Stimulated activated memory B cell treated with anti-CD40 and anti-IgM and Interleukin-4, amounts not matched to agents 10 μg/mL and 1 μg/mL and 100 μg/mL, for 72 hours (primary cell): ENCODE measurements around the gene MEGF8.
A peak's percentile ranks its signal among the peaks of the same experiment; 100 is the strongest.

Source experiments
- ATAC-seq: fragments of 150-1000 bp; cut with Tn5 transposase; 2 replicates; pipeline ENCODE4 v1.10.0; 2021
- H3K27ac Mint-ChIP-seq: one replicate; pipeline ENCODE4 v1.8.0; 2022; ENCODE audit warnings: mild to moderate bottlenecking, mixed read lengths
- H3K27me3 Mint-ChIP-seq: one replicate; pipeline ENCODE4 v1.8.0; 2022; ENCODE audit warnings: mixed read lengths
- H3K36me3 Mint-ChIP-seq: one replicate; pipeline ENCODE4 v1.8.0; 2022; ENCODE audit warnings: mixed read lengths
- H3K4me1 Mint-ChIP-seq: one replicate; pipeline ENCODE4 v1.8.0; 2022; ENCODE audit warnings: mixed read lengths
- H3K4me3 Mint-ChIP-seq: one replicate; pipeline ENCODE4 v1.8.0; 2022; ENCODE audit warnings: mild to moderate bottlenecking, moderate library complexity, mixed read lengths
- H3K9me3 Mint-ChIP-seq: one replicate; pipeline ENCODE4 v1.8.0; 2022; ENCODE audit warnings: mixed read lengths

Gene MEGF8

GRCh38 chr19:42325308-42325895, at the start of gene MEGF8:
TSS of gene MEGF8 (plus strand) at chr19:42325635. CDS start at chr19:42326244, 609 bp downstream.
- Mint-ChIP-seq H3K4me1 (peaks cover 39% of the 10 kb centered on the region), H3K27ac (peak within 1 kb of the TSS; percentile 78), H3K27me3 (peaks cover 8% of the 10 kb centered on the region), H3K36me3 (no peaks in the 10 kb centered on the region), H3K4me3 (peak within 1 kb of the TSS; percentile 94), H3K9me3 (no peaks in the 10 kb centered on the region)
- ATAC-seq = peak; percentile 97

- Mint-ChIP-seq H3K27me3 (no peaks in the 10 kb centered on the region), H3K36me3 (peaks cover 37% of the 10 kb centered on the region)
Observed at GRCh38 chr19:42276284-42276683, 49.2 kb upstream of the MEGF8 start.

GRCh38 chr19:42276821-42277220, 48.6 kb upstream of the MEGF8 start:
- no peak overlapping the region for H3K27ac Mint-ChIP-seq
- no peak overlapping the region for H3K4me3 Mint-ChIP-seq
- no peak for ATAC-seq
- H3K9me3 Mint-ChIP-seq = no peaks in the 10 kb centered on the region
- H3K27me3 Mint-ChIP-seq = no peaks in the 10 kb centered on the region
- H3K4me1 Mint-ChIP-seq = peaks cover 39% of the 10 kb centered on the region
- peaks cover 32% of the 10 kb centered on the region for H3K36me3 Mint-ChIP-seq

More at GRCh38 chr19:42276284-42276683, 49.2 kb upstream of the MEGF8 start:
- Mint-ChIP-seq H3K9me3 (no peaks in the 10 kb centered on the region), H3K27ac (peak overlapping the region; percentile 2), H3K4me3 (no peak overlapping the region), H3K4me1 (peaks cover 44% of the 10 kb centered on the region)
- ATAC-seq = no peak

- Mint-ChIP-seq H3K4me1 (peaks cover 39% of the 10 kb centered on the region), H3K36me3 (peaks cover 31% of the 10 kb centered on the region), H3K27me3 (no peaks in the 10 kb centered on the region), H3K9me3 (no peaks in the 10 kb centered on the region), H3K27ac (no peak overlapping the region), H3K4me3 (no peak overlapping the region)
- ATAC-seq = no peak
Observed at GRCh38 chr19:42277821-42278451, 47.5 kb upstream of the MEGF8 start.

- no peaks in the 10 kb centered on the region for H3K27me3 Mint-ChIP-seq
- H3K4me3 Mint-ChIP-seq = peak overlapping the region; percentile 86
- peaks cover 39% of the 10 kb centered on the region for H3K4me1 Mint-ChIP-seq
- peaks cover 26% of the 10 kb centered on the region for H3K36me3 Mint-ChIP-seq
- no peak overlapping the region for H3K27ac Mint-ChIP-seq
- no peak for ATAC-seq
- no peaks in the 10 kb centered on the region for H3K9me3 Mint-ChIP-seq
Observed at GRCh38 chr19:42278452-42279154, 46.8 kb upstream of the MEGF8 start.

- H3K4me3 Mint-ChIP-seq = peak overlapping the region; percentile 86
- no peak for ATAC-seq
- peaks cover 19% of the 10 kb centered on the region for H3K36me3 Mint-ChIP-seq
- H3K27me3 Mint-ChIP-seq = no peaks in the 10 kb centered on the region
- H3K27ac Mint-ChIP-seq = no peak overlapping the region
- H3K9me3 Mint-ChIP-seq = no peaks in the 10 kb centered on the region
- H3K4me1 Mint-ChIP-seq = peaks cover 39% of the 10 kb centered on the region
Observed at GRCh38 chr19:42279155-42279901, 46.1 kb upstream of the MEGF8 start.

GRCh38 chr19:42279902-42280814, 45.3 kb upstream of the MEGF8 start:
- Mint-ChIP-seq H3K9me3 (no peaks in the 10 kb centered on the region), H3K27me3 (no peaks in the 10 kb centered on the region), H3K27ac (no peak overlapping the region), H3K36me3 (peaks cover 10% of the 10 kb centered on the region), H3K4me3 (peak overlapping the region; percentile 86), H3K4me1 (peaks cover 39% of the 10 kb centered on the region)
- ATAC-seq = peak; percentile 67

- Mint-ChIP-seq H3K9me3 (no peaks in the 10 kb centered on the region), H3K27me3 (no peaks in the 10 kb centered on the region), H3K27ac (no peak overlapping the region), H3K4me3 (peak overlapping the region; percentile 69), H3K36me3 (peaks cover 7% of the 10 kb centered on the region), H3K4me1 (peaks cover 41% of the 10 kb centered on the region)
- ATAC-seq = no peak
Observed at GRCh38 chr19:42280815-42281145, 44.7 kb upstream of the MEGF8 start.

GRCh38 chr19:42281146-42281826, 44.1 kb upstream of the MEGF8 start:
- Mint-ChIP-seq H3K4me1 (peaks cover 41% of the 10 kb centered on the region), H3K36me3 (peaks cover 6% of the 10 kb centered on the region), H3K27ac (no peak overlapping the region), H3K9me3 (no peaks in the 10 kb centered on the region), H3K4me3 (peak overlapping the region; percentile 69), H3K27me3 (no peaks in the 10 kb centered on the region)
- no peak for ATAC-seq

- H3K27me3 Mint-ChIP-seq = no peaks in the 10 kb centered on the region
- no peaks in the 10 kb centered on the region for H3K9me3 Mint-ChIP-seq
- no peak overlapping the region for H3K27ac Mint-ChIP-seq
- peak overlapping the region; percentile 61 for H3K4me3 Mint-ChIP-seq
- peaks cover 5% of the 10 kb centered on the region for H3K36me3 Mint-ChIP-seq
- peaks cover 42% of the 10 kb centered on the region for H3K4me1 Mint-ChIP-seq
- no peak for ATAC-seq
Observed at GRCh38 chr19:42281827-42282762, 43.3 kb upstream of the MEGF8 start.

- H3K4me1 Mint-ChIP-seq = peaks cover 42% of the 10 kb centered on the region
Observed at GRCh38 chr19:42282819-42283187, 42.6 kb upstream of the MEGF8 start.

GRCh38 chr19:42283188-42284065, 42.0 kb upstream of the MEGF8 start:
- Mint-ChIP-seq H3K27ac (no peak overlapping the region), H3K27me3 (no peaks in the 10 kb centered on the region), H3K4me1 (peaks cover 36% of the 10 kb centered on the region), H3K9me3 (no peaks in the 10 kb centered on the region), H3K36me3 (peaks cover 7% of the 10 kb centered on the region), H3K4me3 (no peak overlapping the region)
- peak; percentile 81 for ATAC-seq

More at GRCh38 chr19:42282819-42283187, 42.6 kb upstream of the MEGF8 start:
- H3K4me3 Mint-ChIP-seq = no peak overlapping the region
- peaks cover 5% of the 10 kb centered on the region for H3K36me3 Mint-ChIP-seq
- no peak for ATAC-seq
- H3K27me3 Mint-ChIP-seq = no peaks in the 10 kb centered on the region
- H3K27ac Mint-ChIP-seq = no peak overlapping the region
- H3K9me3 Mint-ChIP-seq = no peaks in the 10 kb centered on the region
